Hepatocyte (in vitro differentiated cells): Measurements from ENCODE around the gene OR2Y1. TPM values are rescaled to one million over a fixed set of nuclear protein-coding genes. Genes with fewer than 3 reads are reported as not detected.
"Not testable (repeated sequence)": the region's sequence is repeated elsewhere in the genome, so short reads cannot be mapped to it uniquely, and the experiment has no call there.

ENCODE experiments used
- DNase-seq: peaks from one replicate; pipeline ENCODE4 v3.0.0-alpha.2; 2016; ENCODE audit warnings: low spot score
- H2AFZ ChIP-seq: fragments of 200-600 bp; sonication (generic); 2 replicates; pipeline ENCODE4 v1.6.0; 2016; ENCODE audit warnings: antibody characterized with exemption, mild to moderate bottlenecking
- H3K27ac ChIP-seq: fragments of 200-600 bp; sonication (generic); 2 replicates; pipeline ENCODE4 v1.5.1; 2016; ENCODE audit warnings: mild to moderate bottlenecking
- H3K27me3 ChIP-seq: fragments of 200-600 bp; sonication (generic); 2 replicates; pipeline ENCODE4 v1.6.1; 2016
- H3K36me3 ChIP-seq: fragments of 200-600 bp; sonication (generic); replicated peaks from 2 replicates; pipeline ENCODE4 v1.5.1; 2016; ENCODE audit warnings: low read depth; ENCODE audit not compliant: insufficient read depth
- H3K4me1 ChIP-seq: fragments of 200-600 bp; sonication (generic); 2 replicates; pipeline ENCODE4 v1.5.1; 2016; ENCODE audit warnings: mild to moderate bottlenecking, moderate library complexity; ENCODE audit not compliant: insufficient read depth
- H3K4me2 ChIP-seq: fragments of 200-600 bp; sonication (generic); 2 replicates; pipeline ENCODE4 v1.6.0; 2016
- H3K4me3 ChIP-seq: fragments of 200-600 bp; sonication (generic); 2 replicates; pipeline ENCODE4 v1.5.1; 2016; ENCODE audit warnings: mild to moderate bottlenecking
- H3K79me2 ChIP-seq: fragments of 200-600 bp; sonication (generic); 2 replicates; pipeline ENCODE4 v1.6.0; 2017; ENCODE audit warnings: mild to moderate bottlenecking
- H3K9me2 ChIP-seq: fragments of 200-600 bp; sonication (generic); replicated peaks from 2 replicates; pipeline ENCODE4 v1.6.0; 2017; ENCODE audit warnings: mild to moderate bottlenecking; ENCODE audit not compliant: insufficient read depth
- H3K9me3 ChIP-seq: fragments of 200-600 bp; sonication (generic); 2 replicates; pipeline ENCODE4 v1.5.1; 2016; ENCODE audit warnings: low read depth, mild to moderate bottlenecking
- H4K20me1 ChIP-seq: fragments of 200-600 bp; sonication (generic); 2 replicates; pipeline ENCODE4 v1.6.0; 2016; ENCODE audit warnings: mild to moderate bottlenecking; ENCODE audit not compliant: insufficient read depth, poor library complexity, severe bottlenecking
- EZH2 ChIP-seq: fragments of 200-600 bp; sonication (generic); IDR thresholded peaks from 2 replicates; pipeline ENCODE4 v1.6.1; 2016; ENCODE audit warnings: antibody characterized with exemption, mild to moderate bottlenecking, borderline replicate concordance
- EZH2phosphoT487 ChIP-seq: fragments of 200-600 bp; sonication (generic); IDR thresholded peaks from one replicate; pipeline ENCODE4 v1.6.1; 2018; ENCODE audit warnings: antibody characterized with exemption, mild to moderate bottlenecking, low read depth, moderate library complexity; ENCODE audit not compliant: unreplicated experiment, severe bottlenecking
- WGBS: methylation state at CpG from one replicate; pipeline ENCODE4 v1.1.6; 2016; ENCODE audit warnings: low lambda C conversion rate; ENCODE audit errors: missing lambda C conversion rate; 5-methylcytosine and 5-hydroxymethylcytosine counted together
- polyA plus RNA-seq: library from polyadenylated mRNA; unstranded; fragments of >200 nt; fragmentation: Nextera tagmentation; extraction: Ambion mirVana; gene quantifications from 2 replicates; pipeline ENCODE4 v1.2.1, GENCODE V29; 2016
- total RNA-seq: library from RNA; depleted of rRNA; stranded (reverse); fragments of >200 nt; gene quantifications from 2 replicates; pipeline ENCODE4 v1.2.3, GENCODE V29; 2014
- TF ChIP-seq, protein P1 (sequence below): fragments of 200-600 bp; sonication (generic); IDR thresholded peaks from 2 replicates; pipeline ENCODE4 v1.5.1; 2016; ENCODE audit warnings: antibody characterized with exemption, mild to moderate bottlenecking; ENCODE audit not compliant: poor library complexity

OR2Y1 gene
- total and polyA plus RNA-seq, 2 experiments from 2014 or later, result not detected

DNA sequence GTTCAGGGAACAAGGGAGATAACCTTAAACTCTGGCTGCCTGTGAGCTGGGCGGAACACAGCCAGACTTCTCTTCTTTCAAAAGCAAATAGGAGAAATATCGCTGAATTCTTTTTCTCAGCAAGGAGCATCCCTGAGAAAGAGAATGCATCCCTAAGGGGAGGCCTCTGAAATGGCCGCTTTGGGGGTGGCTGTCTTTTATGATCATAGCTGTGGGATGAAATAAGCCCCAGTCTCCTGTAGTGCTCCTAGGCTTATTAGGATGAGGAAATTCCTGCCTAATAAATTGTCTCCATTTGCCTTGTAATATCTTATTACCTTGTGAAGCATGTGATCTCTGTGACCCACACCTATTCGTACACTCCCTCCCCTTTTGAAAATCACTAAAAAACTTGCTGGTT lies 39.4 kb downstream of the OR2Y1 start:
- H3K27ac ChIP-seq, H3K4me2 ChIP-seq, H3K36me3 ChIP-seq, H4K20me1 ChIP-seq, H3K27me3 ChIP-seq, H3K9me2 ChIP-seq, H3K4me1 ChIP-seq, H3K4me3 ChIP-seq, H3K9me3 ChIP-seq, H3K79me2 ChIP-seq, DNase-seq, H2AFZ ChIP-seq: not testable (repeated sequence)
- WGBS, result 92% methylated on average over 4 of the region's 4 CpGs

DNA sequence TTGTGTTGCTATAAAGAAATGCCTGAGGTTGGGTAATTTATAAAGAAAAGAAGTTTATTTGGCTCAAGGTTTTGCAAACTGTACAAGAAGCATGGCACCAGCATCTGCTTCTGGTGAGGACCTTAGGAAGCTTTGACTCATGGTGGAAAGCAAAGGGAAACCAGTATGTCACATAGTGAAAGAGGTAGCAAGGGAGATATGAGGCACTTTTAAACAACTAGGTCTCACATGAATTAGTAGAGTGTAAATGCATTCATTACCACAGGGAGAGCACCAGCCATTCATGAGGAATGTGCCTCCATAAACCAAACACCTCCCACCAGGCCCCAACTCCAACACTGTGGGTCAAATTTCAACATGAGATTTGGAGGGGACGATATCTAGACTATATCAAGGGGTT lies 40.8 kb downstream of the OR2Y1 start:
- DNase-seq, result no peak
- no peaks in the 10 kb centered on the region for H3K27me3 ChIP-seq
- no peak overlapping the region for H2AFZ ChIP-seq
- H3K4me3 ChIP-seq, result no peak overlapping the region
- 88% methylated on average over 1 of the region's 1 CpG for WGBS
- H3K4me2 ChIP-seq, result no peak overlapping the region
- H4K20me1 ChIP-seq, result no peaks in the 10 kb centered on the region
- no peaks in the 10 kb centered on the region for H3K9me2 ChIP-seq
- no peak overlapping the region for H3K27ac ChIP-seq
- H3K4me1 ChIP-seq, result no peaks in the 10 kb centered on the region
- H3K36me3 ChIP-seq, result no peaks in the 10 kb centered on the region
- H3K79me2 ChIP-seq, result no peaks in the 10 kb centered on the region
- no peaks in the 10 kb centered on the region for H3K9me3 ChIP-seq
- TF ChIP-seq EZH2 (no peak), EZH2phosphoT487 (no peak)
- TF ChIP-seq, protein P1, sequence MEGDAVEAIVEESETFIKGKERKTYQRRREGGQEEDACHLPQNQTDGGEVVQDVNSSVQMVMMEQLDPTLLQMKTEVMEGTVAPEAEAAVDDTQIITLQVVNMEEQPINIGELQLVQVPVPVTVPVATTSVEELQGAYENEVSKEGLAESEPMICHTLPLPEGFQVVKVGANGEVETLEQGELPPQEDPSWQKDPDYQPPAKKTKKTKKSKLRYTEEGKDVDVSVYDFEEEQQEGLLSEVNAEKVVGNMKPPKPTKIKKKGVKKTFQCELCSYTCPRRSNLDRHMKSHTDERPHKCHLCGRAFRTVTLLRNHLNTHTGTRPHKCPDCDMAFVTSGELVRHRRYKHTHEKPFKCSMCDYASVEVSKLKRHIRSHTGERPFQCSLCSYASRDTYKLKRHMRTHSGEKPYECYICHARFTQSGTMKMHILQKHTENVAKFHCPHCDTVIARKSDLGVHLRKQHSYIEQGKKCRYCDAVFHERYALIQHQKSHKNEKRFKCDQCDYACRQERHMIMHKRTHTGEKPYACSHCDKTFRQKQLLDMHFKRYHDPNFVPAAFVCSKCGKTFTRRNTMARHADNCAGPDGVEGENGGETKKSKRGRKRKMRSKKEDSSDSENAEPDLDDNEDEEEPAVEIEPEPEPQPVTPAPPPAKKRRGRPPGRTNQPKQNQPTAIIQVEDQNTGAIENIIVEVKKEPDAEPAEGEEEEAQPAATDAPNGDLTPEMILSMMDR, result no peak

DNA sequence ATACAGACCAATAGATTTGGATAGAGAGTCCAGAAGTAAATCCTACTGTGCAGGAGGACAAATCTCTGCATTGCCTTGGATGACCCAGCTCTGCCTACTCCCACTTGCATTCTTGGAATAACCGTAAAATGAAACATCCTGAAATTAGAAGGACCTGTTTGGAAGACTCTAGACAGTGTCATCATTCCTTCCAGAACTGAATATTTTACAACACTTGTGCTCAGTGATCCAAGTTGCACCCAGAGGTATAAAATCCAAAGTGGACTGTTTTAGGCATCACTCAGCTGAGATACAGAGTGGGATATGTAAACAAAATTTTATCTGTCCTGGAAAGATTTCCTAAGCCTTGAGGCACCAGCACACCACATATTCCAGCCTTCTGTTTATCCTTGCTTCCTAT lies 43.7 kb downstream of the OR2Y1 start:
- Histone ChIP-seq H3K9me2 (no peaks in the 10 kb centered on the region), H4K20me1 (no peaks in the 10 kb centered on the region), H3K27me3 (peaks cover 14% of the 10 kb centered on the region), H3K4me3 (no peak overlapping the region), H3K79me2 (no peaks in the 10 kb centered on the region), H3K36me3 (no peaks in the 10 kb centered on the region), H2AFZ (no peak overlapping the region), H3K4me2 (no peak overlapping the region), H3K27ac (no peak overlapping the region), H3K4me1 (no peaks in the 10 kb centered on the region), H3K9me3 (no peaks in the 10 kb centered on the region)
- no peak for DNase-seq
- TF ChIP-seq EZH2phosphoT487 (no peak), EZH2 (no peak)
- TF ChIP-seq, protein P1, result no peak
- WGBS, result 31% methylated on average over 1 of the region's 1 CpG

DNA sequence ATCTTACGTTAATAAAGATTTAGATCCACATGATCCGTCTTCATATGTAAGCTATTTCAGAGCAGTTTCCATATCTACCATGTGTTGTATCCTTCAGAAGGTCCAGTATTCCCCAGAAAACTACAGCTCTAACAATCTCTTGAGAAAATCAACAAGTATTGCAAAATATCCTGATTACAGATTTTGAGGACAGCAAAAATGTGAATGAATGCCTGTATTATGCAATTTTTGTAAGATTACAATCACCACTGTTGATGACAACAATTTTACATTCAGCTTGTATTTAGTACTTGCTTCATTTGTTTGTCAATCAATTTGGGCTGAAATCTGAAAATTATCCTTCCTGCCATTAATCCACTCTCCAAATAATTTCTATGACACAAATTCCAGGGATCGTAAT lies 47.4 kb downstream of the OR2Y1 start:
- Histone ChIP-seq H3K36me3 (no peaks in the 10 kb centered on the region), H3K27me3 (peaks cover 16% of the 10 kb centered on the region), H3K27ac (no peak overlapping the region), H4K20me1 (no peaks in the 10 kb centered on the region), H3K4me2 (no peak overlapping the region), H3K9me2 (no peaks in the 10 kb centered on the region), H3K9me3 (no peaks in the 10 kb centered on the region), H3K4me3 (no peak overlapping the region), H3K79me2 (no peaks in the 10 kb centered on the region), H2AFZ (no peak overlapping the region), H3K4me1 (peaks cover 14% of the 10 kb centered on the region)
- no peak for TF ChIP-seq EZH2phosphoT487
- no peak for TF ChIP-seq EZH2
- TF ChIP-seq, protein P1, result no peak
- no peak for DNase-seq
- 78% methylated on average over 3 of the region's 3 CpGs for WGBS
